Astrocyte (in vitro differentiated cells and primary cell): ENCODE measurements around the gene CCT5.

Source experiments
- EZH2 ChIP-seq: IDR thresholded peaks from 2 replicates; pipeline ENCODE4 v1.6.1; 2012; ENCODE audit warnings: mild to moderate bottlenecking, low read length, inconsistent platforms; ENCODE audit not compliant: insufficient read depth
- TF ChIP-seq, protein P1 (sequence below): IDR thresholded peaks from 2 replicates; pipeline ENCODE4 v1.5.1; 2011; ENCODE audit warnings: low read depth, mild to moderate bottlenecking, inconsistent platforms, low read length, moderate library complexity; ENCODE audit not compliant: insufficient read depth

DNA sequence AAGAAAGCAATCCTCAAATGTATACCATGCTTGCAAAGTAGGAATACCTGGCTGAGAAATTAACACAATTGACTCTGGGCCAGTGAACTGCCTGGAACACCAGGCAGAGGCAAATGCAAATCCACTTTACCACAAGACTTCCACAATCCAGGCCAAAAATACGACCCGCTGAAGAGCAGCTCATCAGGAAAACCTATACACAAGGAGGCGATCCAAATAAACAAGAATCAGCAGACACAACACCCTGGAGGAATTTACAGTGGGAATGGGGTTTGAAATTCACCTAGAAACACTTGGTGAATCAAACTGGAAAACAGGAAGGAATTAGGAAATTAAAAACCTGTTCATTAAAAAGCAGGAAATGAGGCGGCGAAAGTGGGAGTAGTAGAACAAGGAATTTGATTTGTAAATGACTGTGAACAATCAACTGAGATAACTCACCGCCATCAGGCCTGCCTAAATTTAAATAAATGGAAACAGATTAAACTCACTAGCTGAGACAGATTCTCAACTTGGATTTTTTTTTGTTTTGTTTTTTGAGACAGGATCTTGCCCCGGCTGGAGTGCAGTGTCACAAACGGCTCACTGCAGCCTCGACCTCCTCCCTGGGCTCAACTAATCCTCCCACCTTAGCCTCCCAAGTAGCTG lies 41.7 kb downstream of the CCT5 start:
- TF ChIP-seq, protein P1, sequence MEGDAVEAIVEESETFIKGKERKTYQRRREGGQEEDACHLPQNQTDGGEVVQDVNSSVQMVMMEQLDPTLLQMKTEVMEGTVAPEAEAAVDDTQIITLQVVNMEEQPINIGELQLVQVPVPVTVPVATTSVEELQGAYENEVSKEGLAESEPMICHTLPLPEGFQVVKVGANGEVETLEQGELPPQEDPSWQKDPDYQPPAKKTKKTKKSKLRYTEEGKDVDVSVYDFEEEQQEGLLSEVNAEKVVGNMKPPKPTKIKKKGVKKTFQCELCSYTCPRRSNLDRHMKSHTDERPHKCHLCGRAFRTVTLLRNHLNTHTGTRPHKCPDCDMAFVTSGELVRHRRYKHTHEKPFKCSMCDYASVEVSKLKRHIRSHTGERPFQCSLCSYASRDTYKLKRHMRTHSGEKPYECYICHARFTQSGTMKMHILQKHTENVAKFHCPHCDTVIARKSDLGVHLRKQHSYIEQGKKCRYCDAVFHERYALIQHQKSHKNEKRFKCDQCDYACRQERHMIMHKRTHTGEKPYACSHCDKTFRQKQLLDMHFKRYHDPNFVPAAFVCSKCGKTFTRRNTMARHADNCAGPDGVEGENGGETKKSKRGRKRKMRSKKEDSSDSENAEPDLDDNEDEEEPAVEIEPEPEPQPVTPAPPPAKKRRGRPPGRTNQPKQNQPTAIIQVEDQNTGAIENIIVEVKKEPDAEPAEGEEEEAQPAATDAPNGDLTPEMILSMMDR, result no peak
- no peak for TF ChIP-seq EZH2
